GM12878 (cell line): ENCODE measurements around the gene TARS3. TPM values are rescaled to one million over a fixed set of nuclear protein-coding genes. Genes with fewer than 3 reads are reported as not detected.

Experiments
- ATAC-seq: fragments of 200-7000 bp; cut with Tn5 transposase; 3 replicates; pipeline ENCODE4 v1.9.1; 2020; ENCODE audit warnings: mild to moderate bottlenecking, moderate library complexity
- BruUV-seq: library from RNA; stranded (reverse); fragments of 400-500 nt; replicated peaks from 2 replicates; lab custom pipeline; 2021; lab: Mats Ljungman, UMichigan
- CTCF ChIA-PET: fragments of 300-600 bp; sonication (Branson Sonifier 250); formaldehyde crosslinking; extraction: SDS; loops from one replicate; lab custom pipeline; 2021; ENCODE audit warnings: inconsistent platforms; lab: Yijun Ruan, JAX
- POLR2A ChIA-PET: fragments of 350-600 bp; formaldehyde crosslinking; extraction: SDS; loops from one replicate; lab custom pipeline; 2021; ENCODE audit warnings: inconsistent platforms; lab: Charles Lee
- RAD21 ChIA-PET: fragments of 300-600 bp; sonication (Branson Sonifier 250); formaldehyde crosslinking; loops from one replicate; lab custom pipeline; 2023; ENCODE audit warnings: antibody characterized with exemption; ENCODE audit not compliant: unreplicated experiment; lab: Charles Lee
- SMC1A ChIA-PET: fragments of 300-600 bp; sonication (Branson Sonifier 250); formaldehyde crosslinking; loops from one replicate; lab custom pipeline; 2023; ENCODE audit not compliant: unreplicated experiment, uncharacterized antibody; lab: Charles Lee
- DNase-seq: peaks from one replicate; pipeline ENCODE4 v3.0.0-alpha.2; 2011; ENCODE audit warnings: low read depth, low spot score
- FAIRE-seq: peaks from 3 replicates; lab custom pipeline; 2011; peaks lifted over from hg19 to GRCh38; lab: Jason Lieb, UNC
- H2AFZ ChIP-seq: 2 replicates; pipeline ENCODE4 v1.6.0; 2011; ENCODE audit warnings: low read depth, low read length, control low read depth; ENCODE audit not compliant: control insufficient read depth
- H3K27ac ChIP-seq: 2 replicates; pipeline ENCODE4 v1.5.1; 2011; ENCODE audit warnings: control low read depth; ENCODE audit not compliant: control insufficient read depth, insufficient read depth
- H3K27me3 ChIP-seq, 2 experiments: replicated peaks in 1 of 2; 2 replicates each; pipeline versions ENCODE4 v1.6.0 to v1.6.1; 2011; ENCODE audit warnings: low read length in 1 of 2; ENCODE audit not compliant: control insufficient read depth in 2 of 2, insufficient read depth in 2 of 2
- H3K36me3 ChIP-seq, 2 experiments: 2 replicates each; pipeline ENCODE4 v1.5.1; 2011; ENCODE audit warnings: low read length in 1 of 2; ENCODE audit not compliant: control insufficient read depth in 2 of 2, insufficient read depth in 2 of 2
- H3K4me1 ChIP-seq: 2 replicates; pipeline ENCODE4 v1.6.1; 2011; ENCODE audit warnings: mild to moderate bottlenecking, low read length, moderate library complexity, mixed read lengths; ENCODE audit not compliant: control insufficient read depth, insufficient read depth
- H3K4me2 ChIP-seq: 2 replicates; pipeline ENCODE4 v1.6.0; 2011; ENCODE audit warnings: control low read depth; ENCODE audit not compliant: control insufficient read depth, insufficient read depth
- H3K4me3 ChIP-seq: fragments of 200-600 bp; sonication (generic); 2 replicates; pipeline ENCODE4 v1.5.1; 2016
- H3K79me2 ChIP-seq: 2 replicates; pipeline ENCODE4 v1.6.0; 2011; ENCODE audit warnings: low read length; ENCODE audit not compliant: control insufficient read depth, insufficient read depth
- H3K9ac ChIP-seq: 2 replicates; pipeline ENCODE4 v1.8.0; 2011; ENCODE audit warnings: low read length, control low read depth, mixed read lengths; ENCODE audit not compliant: control insufficient read depth, insufficient read depth
- H3K9me3 ChIP-seq: replicated peaks from 3 replicates; pipeline ENCODE4 v1.5.1; 2011; ENCODE audit warnings: mild to moderate bottlenecking, low read length; ENCODE audit not compliant: control insufficient read depth, insufficient read depth
- H4K20me1 ChIP-seq: 2 replicates; pipeline ENCODE4 v1.6.0; 2011; ENCODE audit not compliant: control insufficient read depth, insufficient read depth
- E2F8 ChIP-seq: fragments of 450-650 bp; IDR thresholded peaks from 2 replicates; pipeline ENCODE4 v1.6.1; 2018; ENCODE audit warnings: mild to moderate bottlenecking, low read depth, moderate library complexity; ENCODE audit not compliant: partially characterized antibody
- GATAD2B ChIP-seq: fragments of 450-650 bp; conservative IDR thresholded peaks from 2 replicates; pipeline ENCODE4 v1.6.1; 2017; ENCODE audit warnings: low read depth, mild to moderate bottlenecking, moderate library complexity
- HCFC1 ChIP-seq: fragments of 150-350 bp; IDR thresholded peaks from 2 replicates; pipeline ENCODE4 v1.6.1; 2014; ENCODE audit warnings: low read length
- IKZF1 ChIP-seq: fragments of 450-650 bp; conservative IDR thresholded peaks from 2 replicates; pipeline ENCODE4 v1.6.1; 2017; ENCODE audit warnings: antibody characterized with exemption, mild to moderate bottlenecking
- IKZF2 ChIP-seq, 2 experiments: fragments of 450-650 bp; IDR thresholded peaks; 2 replicates each; pipeline ENCODE4 v1.6.1; 2017; ENCODE audit warnings: mild to moderate bottlenecking in 2 of 2, moderate library complexity in 2 of 2
- KAT2A ChIP-seq: conservative IDR thresholded peaks from 2 replicates; pipeline ENCODE4 v1.6.1; 2011; ENCODE audit warnings: low read depth, low read length; ENCODE audit not compliant: control insufficient read depth
- MTA3 ChIP-seq: IDR thresholded peaks from 2 replicates; pipeline ENCODE4 v1.6.1; 2012; ENCODE audit warnings: low read length, inconsistent platforms, borderline replicate concordance
- PML ChIP-seq: IDR thresholded peaks from 2 replicates; pipeline ENCODE4 v1.6.1; 2012; ENCODE audit warnings: low read length, inconsistent platforms
- ZNF622 ChIP-seq: fragments of 450-650 bp; IDR thresholded peaks from 2 replicates; pipeline ENCODE4 v1.6.1; 2017; ENCODE audit warnings: mild to moderate bottlenecking, inconsistent platforms
- WGBS: methylation state at CpG from one replicate; pipeline ENCODE4 v1.1.6; 2016; ENCODE audit warnings: low lambda C conversion rate; ENCODE audit not compliant: insufficient replicate concordance, insufficient coverage; ENCODE audit errors: missing lambda C conversion rate; 5-methylcytosine and 5-hydroxymethylcytosine counted together
- in situ Hi-C: fragments of 300-500 bp; cut with MboI; formaldehyde crosslinking; loops from 9 replicates; pipeline ENCODE4 v1.14.3; 2018; ENCODE audit warnings: mixed read lengths
- intact Hi-C: fragments of 100-400 bp; cut with micrococcal nuclease; formaldehyde crosslinking; loops from one replicate; pipeline ENCODE4 v1.14.2; 2022; ENCODE audit not compliant: unreplicated experiment
- polyA plus RNA-seq, 11 experiments: library from polyadenylated mRNA; depleted of rRNA in 4 of 11; unstranded in 6 of 11; stranded (reverse) in 5 of 11; fragments of >200 nt; fragmentation: Nextera tagmentation in 4 of 11; fragmentation: Illumina TruSeq in 1 of 11; extraction: Ambion mirVana in 4 of 11; extraction: Trizol in 1 of 11; gene quantifications; 1 replicate in 1 of 11; 2 replicates in 10 of 11; pipeline versions ENCODE4 v1.2.1 to v1.2.3, GENCODE V29; 2011 to 2016; ENCODE audit warnings: inconsistent platforms in 2 of 11, missing spikeins in 2 of 11, low read depth in 1 of 11
- total RNA-seq, 4 experiments: library from RNA; depleted of rRNA in 3 of 4; stranded (reverse); fragments of >200 nt in 3 of 4; fragmentation: Illumina TruSeq in 1 of 4; extraction: Trizol in 1 of 4; gene quantifications; 2 replicates each; pipeline versions ENCODE4 v1.2.1 to v1.2.3, GENCODE V29; 2013 to 2021
- TF ChIP-seq, protein P1 (sequence below): fragments of 450-650 bp; formaldehyde crosslinking; IDR thresholded peaks from 2 replicates; pipeline ENCODE4 v1.4.0; 2022; ENCODE audit warnings: mild to moderate bottlenecking, moderate library complexity

TARS3 gene
- total and polyA plus RNA-seq, 10 of the 15 experiments (the other 5 are each of a cell fraction or from before 2014, with no cell fraction given) = 1.4 to 7.8 (median 5.3) TPM

- ChIA-PET SMC1A (interaction anchor here (1.2 kb wide), 1 partner anchor 18 kb away, joined by 4 read pairs; no protein-coding TSS in a partner anchor), RAD21 (no interaction called here), CTCF (interaction anchor here (1.7 kb wide), 1 partner anchor 8 kb away, joined by 5 read pairs; no protein-coding TSS in a partner anchor), POLR2A (no interaction called here)
- TF ChIP-seq KAT2A (no peak), MTA3 (no peak), ZNF622 (no peak), PML (no peak), IKZF1 (no peak), E2F8 (no peak), GATAD2B (no peak), IKZF2 (IDR thresholded peaks at IDR 0.05) (no peak), HCFC1 (no peak)
- TF ChIP-seq, protein P1, sequence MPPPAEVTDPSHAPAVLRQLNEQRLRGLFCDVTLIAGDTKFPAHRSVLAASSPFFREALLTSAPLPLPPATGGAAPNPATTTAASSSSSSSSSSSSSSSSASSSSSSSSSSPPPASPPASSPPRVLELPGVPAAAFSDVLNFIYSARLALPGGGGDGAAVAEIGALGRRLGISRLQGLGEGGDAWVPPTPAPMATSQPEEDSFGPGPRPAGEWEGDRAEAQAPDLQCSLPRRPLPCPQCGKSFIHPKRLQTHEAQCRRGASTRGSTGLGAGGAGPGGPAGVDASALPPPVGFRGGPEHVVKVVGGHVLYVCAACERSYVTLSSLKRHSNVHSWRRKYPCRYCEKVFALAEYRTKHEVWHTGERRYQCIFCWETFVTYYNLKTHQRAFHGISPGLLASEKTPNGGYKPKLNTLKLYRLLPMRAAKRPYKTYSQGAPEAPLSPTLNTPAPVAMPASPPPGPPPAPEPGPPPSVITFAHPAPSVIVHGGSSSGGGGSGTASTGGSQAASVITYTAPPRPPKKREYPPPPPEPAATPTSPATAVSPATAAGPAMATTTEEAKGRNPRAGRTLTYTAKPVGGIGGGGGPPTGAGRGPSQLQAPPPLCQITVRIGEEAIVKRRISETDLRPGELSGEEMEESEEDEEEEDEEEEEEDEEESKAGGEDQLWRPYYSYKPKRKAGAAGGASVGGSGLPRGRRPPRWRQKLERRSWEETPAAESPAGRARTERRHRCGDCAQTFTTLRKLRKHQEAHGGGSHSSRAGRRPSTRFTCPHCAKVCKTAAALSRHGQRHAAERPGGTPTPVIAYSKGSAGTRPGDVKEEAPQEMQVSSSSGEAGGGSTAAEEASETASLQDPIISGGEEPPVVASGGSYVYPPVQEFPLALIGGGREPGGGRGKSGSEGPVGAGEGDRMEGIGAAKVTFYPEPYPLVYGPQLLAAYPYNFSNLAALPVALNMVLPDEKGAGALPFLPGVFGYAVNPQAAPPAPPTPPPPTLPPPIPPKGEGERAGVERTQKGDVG = no peak
- no peak overlapping the region for H3K4me2 ChIP-seq
- no TSS peak for BruUV-seq
- DNase-seq (no peak), FAIRE-seq (no peak), ATAC-seq (no peak)
- H3K9me3 ChIP-seq = no peaks in the 10 kb centered on the region
- no peak overlapping the region for H3K4me3 ChIP-seq
- WGBS = 90% methylated on average over 2 of the region's 2 CpGs
- H4K20me1 ChIP-seq = no peaks in the 10 kb centered on the region
- 0 out of 4 replicates have a peak, but pooled peaks cover 0 to 2% of the 10 kb centered on the region in 2 experiments for H3K36me3 ChIP-seq
- no peaks in the 10 kb centered on the region for H3K4me1 ChIP-seq
- in situ Hi-C loops (no loop called here), intact Hi-C loops (no loop called here)
- no peaks in the 10 kb centered on the region for H3K79me2 ChIP-seq
- no peak overlapping the region for H3K27ac ChIP-seq
- H2AFZ ChIP-seq = no peak overlapping the region
- no peak overlapping the region for H3K9ac ChIP-seq
- no peaks in the 10 kb centered on the region for H3K27me3 ChIP-seq
Measured at GRCh38 chr15:101660005-101660404, 64.3 kb downstream of the TARS3 start.
